ENCODE data around the gene JAZF1.

Gene JAZF1

DNA sequence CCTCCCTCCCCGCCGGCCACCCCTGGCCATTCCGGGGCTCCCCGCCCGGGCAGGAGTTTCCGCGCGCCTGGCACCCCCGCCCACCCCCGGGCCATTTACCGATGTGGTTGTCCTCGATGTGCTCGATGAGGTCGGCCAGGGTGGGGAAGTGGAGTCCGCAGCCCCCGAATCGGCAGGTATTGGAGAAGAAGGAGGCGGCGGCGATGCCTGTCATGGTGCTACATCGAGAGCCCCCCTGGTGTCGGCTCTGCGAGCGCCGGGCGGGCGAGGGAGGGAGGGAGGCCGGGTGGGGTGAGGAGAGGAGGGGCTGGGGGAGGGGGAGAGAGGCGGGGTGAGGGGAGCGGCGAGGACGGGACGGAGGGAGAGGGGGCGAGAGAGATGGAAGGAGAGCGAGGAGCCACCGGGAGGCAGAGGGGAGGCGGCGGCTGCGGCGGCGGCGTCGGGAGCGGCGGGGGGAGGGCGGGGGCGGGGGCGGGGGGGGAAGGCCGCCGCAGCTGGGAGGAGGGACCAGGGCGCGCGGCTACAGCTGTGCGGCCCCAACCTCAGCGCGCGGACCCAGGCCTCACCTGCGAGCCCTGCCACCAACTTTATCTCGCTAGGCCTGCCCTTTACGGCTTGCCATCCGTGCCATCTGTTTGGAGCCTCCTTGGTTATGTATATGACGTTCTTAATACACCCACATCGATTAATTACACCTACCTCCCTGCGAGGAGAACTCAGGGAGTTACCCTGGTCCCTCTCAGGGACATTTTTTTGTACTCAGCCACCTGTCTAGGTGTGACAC is at the start of gene JAZF1:
Gene JAZF1 (minus strand): TSS at position 432 of the 784 bp plus-strand sequence.
- DNase-seq: peak; percentile 59

DNA sequence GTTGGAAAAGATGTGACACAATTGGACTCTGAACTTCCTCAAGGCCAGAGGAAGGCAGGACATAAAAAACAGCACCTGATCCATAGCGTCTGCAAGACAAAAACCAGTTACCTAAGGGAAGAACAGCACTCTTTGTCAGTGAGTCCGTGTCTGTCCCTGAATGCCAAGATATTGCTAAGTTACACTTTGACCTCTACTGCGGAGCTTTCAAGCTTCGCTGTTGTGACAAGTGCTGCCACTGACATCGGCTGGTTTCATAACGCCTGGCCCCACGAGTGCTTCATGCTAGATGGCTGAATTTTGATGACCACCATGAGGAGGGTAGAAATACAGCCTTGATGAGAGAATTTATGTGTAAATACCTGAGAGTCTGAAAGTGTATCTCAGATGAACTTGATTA is 49.7 kb upstream of the JAZF1 start:
- DNase-seq: no peak

DNA sequence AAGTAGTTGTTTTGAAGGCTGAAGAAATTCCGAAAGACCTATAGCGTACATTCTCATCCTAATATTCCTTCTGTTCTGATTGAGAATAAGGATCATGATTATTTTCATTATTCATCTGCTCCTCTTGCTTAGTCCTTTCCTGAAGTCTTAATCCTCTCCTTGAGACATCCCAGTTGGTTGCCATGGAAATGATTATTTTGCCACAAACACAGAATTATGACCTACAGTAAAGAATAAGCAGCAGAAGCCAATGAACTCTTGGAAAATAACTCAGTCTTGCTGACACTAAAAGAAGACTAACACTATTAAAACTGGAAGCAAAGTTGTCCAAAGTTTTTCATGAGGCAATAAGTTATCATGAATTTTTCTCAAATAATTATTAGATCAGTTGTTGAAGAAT is 47.8 kb upstream of the JAZF1 start:
- DNase-seq: no peak

DNA sequence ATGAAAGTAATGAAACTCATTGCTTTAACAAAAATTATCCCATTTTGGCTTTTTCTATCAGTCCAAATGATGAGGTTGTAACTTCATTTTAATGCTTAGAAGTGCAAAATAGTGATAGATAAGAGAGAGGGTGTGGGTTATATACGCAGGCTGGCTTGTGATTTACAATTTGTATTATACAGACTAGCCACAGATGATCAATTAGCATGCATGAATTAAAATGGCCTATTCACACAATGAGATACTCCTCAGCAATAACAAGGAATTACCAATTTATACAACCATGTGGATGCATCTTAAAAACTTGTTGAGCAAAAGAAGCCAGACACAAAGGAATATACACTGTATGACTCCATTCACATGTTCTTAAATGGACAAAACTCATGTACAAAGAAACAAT is 45.4 kb upstream of the JAZF1 start:
- no peak for DNase-seq

DNA sequence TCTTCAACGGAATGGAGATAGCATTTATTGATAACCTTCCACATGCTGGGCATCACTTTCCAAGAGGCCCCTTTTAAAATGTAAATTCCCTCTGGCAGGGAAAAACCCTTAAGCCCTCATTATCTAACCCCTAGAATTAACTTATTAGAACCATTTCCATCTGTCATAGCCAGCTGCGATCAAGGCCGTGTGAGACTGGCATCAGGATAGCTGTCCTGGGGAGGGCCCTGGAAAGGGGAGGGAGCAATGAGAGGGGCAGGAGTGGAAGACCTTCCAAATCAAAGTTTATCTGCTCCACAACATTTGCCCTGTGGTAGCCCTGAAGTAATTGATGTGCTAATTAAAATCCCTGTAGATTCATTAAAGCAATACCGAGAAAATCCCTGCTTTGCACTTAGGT is 45.0 kb upstream of the JAZF1 start:
- DNase-seq: no peak

DNA sequence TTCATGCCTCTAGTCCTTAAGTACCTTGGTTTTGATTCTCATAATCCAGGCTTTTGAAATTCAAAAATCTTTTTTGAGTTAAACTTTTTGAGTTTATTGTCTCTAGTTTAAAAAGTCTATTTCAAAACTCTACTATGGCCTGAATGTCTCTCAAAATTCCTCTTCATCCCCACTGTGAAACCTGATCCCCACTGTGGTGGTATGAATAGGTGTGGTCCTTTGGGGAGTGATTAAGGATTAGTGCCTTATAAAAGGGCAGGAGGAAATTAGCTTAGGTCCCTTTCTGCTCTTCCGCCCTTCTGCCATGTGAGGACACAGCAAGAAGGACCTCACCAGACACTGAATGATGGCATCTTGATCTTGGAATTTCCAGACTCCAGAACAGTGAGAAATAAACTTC is 44.1 kb upstream of the JAZF1 start:
- no peak for DNase-seq

DNA sequence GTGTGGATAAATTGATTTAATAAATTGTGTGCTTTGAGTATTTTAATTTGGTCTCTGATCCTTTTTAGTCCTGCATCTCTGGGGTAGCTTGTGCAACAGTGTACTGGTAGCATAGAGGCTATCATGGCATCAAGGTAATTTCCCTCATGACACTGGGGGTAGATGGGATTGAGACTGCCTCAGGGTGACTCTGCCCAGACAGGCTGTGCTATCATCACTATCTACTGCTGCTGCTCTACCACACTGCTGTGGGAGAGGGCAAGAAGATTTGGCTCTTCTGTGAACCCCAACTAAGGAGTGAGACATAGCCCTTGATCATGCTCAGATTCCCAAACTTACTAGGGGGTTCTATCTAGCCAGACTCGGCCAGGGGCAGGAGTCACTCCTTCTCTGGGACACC is 43.6 kb upstream of the JAZF1 start:
- DNase-seq: no peak

DNA sequence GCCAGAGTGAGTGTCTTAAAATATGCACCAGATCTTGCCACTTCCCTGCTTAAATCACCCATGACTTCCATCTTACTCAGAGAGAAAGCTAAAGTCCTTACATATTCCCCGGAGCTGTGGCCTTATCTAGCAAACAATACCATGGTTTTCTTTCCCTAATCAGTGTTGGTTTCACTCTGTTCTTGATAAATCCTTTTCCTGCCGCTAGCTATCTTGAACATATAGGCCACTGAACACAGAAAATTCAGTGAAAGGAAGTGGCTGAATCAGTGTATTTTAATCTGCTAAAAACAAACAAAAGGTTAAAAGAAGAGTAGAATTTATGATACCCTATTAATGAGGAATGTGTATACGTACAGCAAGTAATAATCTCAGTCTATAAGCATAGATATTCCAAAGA is 42.0 kb upstream of the JAZF1 start:
- DNase-seq: no peak

DNA sequence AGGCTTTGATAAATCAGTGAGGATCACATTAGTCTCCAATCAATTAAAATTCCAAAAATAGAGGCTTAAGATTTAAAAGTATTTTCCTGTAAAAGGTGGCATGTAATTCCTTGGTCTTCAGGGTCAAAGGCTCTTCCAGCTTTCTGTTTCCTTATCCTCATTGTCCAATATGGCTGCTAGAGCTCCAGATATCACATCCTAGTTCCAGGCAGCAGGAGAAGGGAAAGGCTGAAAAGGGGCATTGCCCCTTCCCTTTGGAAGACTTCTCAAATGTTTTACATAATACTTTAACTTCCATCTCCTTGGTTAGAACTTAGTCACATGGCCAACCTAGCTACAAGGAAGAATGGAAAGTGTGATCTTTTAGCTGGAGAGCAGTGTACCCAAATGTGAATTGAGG is 39.2 kb upstream of the JAZF1 start:
- no peak for DNase-seq

DNA sequence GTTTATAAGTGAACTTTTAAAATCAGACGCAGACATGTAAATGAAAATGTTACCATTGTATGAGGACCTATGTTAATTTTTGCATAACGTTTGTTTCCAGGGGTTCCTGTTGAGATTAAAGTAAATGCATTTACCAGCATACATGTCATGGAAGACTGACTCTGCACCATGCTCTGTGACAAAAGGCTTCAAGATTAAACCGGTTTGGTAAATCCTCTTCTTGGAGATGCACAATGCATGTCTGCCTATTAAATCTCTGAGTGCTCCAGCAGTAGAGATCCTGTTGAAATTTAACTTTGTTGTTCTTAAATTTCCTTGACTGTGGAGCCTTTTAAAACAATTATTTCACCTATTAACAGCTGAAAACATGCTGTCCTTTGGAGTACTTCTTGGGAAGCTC is 36.5 kb upstream of the JAZF1 start:
- DNase-seq: no peak

DNA sequence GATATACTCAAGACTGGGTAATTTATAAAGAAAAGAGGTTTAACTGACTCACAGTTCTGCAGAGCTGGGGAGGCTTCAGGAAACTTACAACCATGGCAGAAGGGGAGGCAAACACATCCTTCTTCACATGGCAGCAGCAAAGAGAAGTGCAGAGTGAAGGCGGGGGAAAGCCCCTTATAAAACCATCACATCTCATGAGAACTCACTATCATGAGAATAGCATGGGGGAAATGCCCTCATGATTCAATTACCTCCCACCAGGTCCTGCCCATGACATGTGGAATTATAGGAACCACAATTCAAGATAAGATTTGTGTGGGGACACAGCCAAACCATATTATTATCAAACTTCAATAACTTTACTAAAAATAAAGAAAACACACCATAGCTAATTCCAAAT is 30.4 kb upstream of the JAZF1 start:
- DNase-seq: no peak

DNA sequence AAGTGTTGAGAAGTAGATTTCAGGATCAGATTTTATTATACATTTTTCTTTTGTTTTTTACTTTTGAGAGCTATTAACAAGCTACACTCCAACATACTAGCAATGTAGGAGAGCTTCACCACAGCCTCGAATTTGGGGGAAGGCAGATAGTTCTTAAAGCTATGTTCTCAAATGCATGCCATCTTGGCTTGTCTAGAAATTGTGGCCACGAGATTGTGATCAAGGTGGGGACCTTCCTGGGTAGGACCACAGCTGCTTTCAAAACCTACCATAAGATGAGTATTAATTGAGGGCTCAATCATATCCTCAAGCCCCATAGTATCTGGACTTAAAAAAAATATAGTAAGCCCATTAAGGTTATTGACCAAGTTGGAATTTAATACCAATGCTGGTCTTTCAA is 27.9 kb upstream of the JAZF1 start:
- DNase-seq: no peak

DNA sequence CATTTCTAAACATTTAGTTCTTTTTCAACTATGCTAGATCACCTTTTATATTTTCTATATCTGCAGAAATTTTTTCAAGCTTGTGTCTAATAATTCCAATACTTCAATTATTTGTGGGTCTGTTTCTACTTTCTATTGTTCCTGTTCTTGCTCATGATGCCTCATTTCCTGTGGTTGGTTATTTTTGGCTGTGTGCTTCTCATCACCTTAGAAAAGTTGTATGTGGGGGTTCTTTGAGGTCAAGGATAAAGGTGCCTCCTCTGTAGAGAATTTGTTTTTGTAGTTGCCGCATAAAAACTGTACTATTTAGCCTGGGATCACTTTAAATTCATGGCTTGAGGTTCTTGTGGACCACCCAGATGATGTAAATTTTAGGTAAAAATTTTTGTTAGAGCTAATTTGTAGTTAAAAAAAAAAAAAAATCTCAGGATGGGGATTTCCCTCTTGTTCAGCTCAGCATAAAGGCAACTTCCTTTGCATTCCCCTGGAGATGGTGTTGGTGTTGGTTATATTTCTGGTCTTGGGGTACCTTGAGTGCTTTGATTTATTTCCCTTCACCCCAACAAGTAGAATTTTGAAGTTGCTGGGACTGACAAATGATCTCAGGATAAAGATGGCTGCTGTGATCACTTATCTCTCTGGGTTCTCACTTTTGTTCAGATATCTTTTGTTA is 27.0 kb upstream of the JAZF1 start:
- DNase-seq: no peak

DNA sequence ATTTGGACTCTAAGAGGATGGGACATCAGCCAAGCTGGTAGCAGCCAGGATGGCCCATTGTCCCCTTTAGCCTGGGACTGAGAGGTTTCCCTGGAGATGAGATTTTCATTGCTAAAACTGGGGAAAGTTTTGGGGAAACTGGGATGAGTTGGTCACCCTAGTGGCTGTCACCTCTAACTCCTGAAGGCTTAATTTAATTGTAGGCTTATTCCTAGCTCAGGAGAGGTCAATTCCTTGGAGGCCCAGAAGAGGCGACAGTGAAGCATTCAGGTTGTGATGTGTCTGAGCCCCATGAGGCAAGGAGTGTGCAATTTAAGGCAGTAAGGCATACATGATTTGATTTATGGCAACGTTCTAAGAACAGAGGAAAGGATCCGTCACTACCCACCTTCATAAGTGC is 24.9 kb upstream of the JAZF1 start:
- DNase-seq: no peak

DNA sequence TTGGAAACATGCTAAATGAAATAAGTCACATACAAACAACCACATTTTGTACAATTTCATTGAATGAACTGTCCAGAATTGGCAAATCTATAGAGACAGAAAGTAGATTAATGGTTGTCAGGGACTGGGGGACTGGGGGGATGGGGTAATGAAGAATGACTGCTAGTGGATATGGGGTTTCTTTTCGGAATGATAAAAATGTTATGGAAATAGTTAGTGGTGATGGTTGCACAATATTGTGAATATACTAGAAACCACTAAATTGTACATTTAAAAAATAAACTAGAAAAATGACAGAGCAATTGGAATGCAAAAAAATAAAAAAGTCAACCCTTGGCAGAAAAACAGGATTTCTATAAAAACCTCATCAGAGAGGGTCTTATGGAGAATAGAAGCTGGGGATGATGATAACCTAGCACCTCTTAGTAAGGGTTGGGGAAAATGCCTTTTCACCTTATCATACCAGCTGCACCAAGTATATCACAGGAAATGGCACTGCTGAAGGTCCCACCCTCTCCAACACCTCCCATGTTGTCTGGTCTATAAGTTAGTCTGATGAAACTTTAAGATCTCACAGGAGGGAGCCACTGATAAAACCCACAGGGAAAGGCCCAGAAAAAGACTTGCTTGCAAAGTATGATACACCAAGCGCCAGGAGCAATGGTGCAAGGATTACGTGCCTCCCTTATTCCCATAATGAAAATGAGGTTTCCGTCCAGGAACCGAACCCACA is 23.1 kb upstream of the JAZF1 start:
- no peak for DNase-seq

DNA sequence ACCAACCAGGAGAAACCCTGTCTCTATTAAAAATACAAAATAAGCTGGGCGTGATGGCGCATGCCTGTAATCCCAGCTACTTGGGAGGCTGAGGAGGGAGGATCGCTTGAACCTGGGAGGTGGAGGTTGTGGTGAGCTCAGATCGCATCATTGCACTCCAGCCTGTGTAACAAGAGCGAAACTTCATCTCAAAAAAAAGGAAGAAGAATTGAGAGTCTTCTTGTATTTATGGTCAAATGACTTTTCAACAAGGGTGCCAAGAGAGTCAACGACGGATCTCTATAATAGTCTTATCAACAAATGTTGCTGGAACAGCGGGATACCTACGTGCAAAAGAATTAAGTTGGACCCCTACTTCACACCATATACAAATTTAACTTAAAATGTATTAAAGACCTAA is 21.6 kb upstream of the JAZF1 start:
- DNase-seq: no peak

DNA sequence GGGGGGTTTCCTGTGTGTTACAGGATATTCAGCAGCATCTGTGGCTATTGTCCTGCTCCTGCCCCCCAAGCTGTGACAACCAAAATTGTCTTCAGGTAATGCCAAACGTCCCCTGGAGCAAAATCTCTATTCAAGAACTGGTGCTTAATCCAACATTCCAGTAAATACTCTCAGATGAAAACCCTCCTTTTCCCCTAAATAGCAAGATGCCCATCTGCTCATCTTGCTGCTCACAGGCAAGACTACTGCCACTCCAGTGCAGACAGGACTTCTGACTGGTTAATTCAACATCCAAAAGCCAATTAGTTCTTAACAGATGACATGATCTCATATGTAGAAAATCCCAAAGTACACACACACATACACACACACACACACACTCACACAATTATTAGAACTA is 20.5 kb upstream of the JAZF1 start:
- no peak for DNase-seq

DNA sequence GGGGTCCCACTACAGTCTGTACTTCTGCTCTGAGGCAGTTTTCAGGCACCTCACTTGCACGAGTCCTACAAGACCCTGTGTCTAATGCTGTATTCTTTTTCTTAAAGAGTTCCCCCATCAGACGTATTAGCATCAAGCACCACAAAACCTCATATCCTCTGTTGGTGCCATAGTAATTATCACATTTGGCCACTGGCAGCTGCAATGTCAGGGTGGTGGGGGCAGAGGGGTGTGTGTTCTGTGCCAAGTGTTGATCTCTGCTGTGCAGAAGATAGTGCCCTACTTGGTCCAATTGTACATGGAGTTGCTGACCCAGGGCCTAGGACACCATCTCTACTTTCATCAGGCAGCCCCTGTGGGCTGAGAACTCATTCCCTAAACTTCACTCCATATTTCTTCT is 20.0 kb upstream of the JAZF1 start:
- no peak for DNase-seq

DNA sequence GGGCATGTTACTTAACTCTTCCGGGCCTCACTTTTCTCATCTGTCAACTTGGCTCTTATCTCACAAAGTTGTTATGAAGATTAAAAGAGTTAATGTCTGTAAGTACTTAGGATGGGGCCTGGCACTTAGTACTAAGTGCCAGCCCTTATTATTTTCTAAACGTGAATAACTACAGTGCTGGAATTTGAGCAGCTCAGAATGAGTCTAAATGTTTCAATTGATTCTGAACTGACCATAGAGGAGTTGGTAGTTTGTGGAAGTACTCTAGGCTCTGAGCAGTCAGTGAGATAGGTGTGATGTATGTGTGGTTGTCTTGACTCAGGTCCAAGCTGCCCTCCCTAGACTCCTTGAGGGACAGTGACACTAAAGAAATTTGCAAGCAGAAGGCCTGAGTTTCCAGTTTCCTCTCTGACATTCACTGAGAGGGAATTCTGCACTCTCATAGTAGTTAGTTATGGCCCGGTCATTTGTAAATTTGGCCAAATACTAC is 18.5 kb upstream of the JAZF1 start:
- DNase-seq: no peak

DNA sequence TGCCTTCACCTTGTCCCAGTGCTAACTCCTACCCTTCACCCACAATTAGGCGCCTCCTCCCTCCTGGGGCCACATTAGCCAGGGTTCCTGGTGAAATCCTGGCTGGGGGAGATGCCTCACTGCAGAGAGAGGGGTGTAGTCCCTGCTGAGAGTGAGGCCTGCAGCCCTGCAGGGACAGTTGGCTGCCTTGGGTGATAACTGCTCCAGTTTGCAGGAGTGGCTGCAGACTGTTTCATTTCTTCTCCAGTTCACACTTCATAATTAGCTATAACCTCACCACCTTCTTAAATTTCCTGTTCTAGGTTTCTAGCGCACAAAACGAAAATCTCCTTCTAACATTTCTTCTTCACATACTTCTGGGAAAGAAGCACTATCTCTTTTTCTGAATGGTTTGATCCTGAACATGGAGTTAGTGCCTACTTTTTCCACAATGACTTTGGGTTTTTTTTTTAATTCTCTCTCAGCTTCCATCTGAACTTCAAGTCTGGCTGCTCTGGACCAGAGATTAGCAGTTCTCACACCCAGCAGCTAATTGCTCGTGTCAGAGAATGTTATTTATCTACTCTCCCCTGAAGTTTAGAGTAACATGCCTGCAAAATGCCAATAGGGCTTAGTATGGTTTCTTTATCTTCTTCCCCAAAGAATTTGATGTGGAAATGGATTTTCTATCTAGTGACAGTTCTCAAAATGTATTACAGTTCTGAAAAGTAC is 15.5 kb upstream of the JAZF1 start:
- DNase-seq: no peak

DNA sequence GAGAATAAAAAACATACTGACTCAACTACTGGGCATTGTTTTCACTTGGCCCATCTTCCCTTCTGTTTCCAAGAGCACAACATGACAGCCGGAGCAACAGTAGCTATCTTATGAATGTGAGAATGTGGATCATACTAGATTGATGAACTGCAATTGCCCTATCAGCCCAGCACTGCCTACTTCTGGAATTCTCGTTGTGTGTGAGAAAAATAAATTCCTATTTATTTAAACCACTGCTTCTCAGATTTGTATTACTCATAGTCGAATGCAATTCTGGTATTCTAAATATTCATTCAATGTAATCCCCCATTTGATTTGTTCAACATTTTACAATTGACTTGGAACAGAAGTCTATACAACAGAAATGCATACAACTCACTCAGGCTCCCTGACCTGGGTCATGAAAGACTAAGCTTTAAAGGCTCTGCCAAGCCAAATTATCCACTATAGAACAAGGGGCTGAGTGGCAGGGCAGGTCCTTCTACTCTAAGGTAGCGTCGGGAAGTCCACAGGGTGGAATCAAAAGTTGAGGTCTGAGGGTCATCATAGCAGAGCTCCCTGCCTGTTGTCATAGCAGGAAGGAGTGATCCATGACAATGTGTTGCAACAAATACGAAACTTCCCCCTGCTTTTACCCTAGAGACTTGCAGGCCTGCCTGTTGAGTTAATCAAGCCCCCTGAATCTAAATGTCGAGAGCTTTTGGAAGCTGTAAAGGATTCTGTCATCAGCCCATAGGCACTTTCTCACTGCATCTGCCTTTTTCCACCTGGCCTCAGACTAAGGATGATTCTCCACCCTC is 12.4 kb upstream of the JAZF1 start:
- no peak for DNase-seq

DNA sequence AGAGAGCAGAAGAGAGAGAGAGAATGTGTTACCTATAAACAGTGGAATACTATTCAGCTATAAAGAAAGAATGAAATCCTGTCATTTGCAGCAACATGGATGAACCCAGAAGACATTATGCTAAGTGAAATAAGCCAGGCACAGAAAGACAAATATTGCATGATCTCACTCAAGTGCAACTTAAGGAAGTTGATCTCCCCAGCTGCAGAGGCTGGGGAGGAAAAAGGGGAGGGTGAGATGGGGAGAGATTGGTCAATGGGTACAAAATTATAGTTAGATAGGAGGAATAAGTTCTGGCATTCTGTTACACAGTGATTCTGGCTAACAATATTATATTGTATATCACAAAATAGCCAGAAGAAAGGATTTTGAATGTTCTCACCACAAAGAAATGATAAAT is 11.2 kb upstream of the JAZF1 start:
- no peak for DNase-seq
